ENCODE data around the gene CASK. TPM values are rescaled to one million over a fixed set of nuclear protein-coding genes. Genes with fewer than 3 reads are reported as not detected.

CASK gene
- total and polyA plus RNA-seq, 2 of the 13 experiments (the other 11 are each of a cell fraction or from before 2014, with no cell fraction given): 14.5 to 16.0 TPM

- Histone ChIP-seq H3K4me1 (ENCODE audit: insufficient read depth, low read length) (peaks cover 1% of the 10 kb centered on the region; the same call in 1 of the 2 replicates), H3K27me3 (ENCODE audit: control insufficient read depth in 1 of 2, insufficient read depth in 2 of 2, low read length in 2 of 2) (no peaks in the 10 kb centered on the region), H3K4me2 (ENCODE audit: low read depth, low read length) (no peak overlapping the region), H2AFZ (ENCODE audit: low read length) (no peak overlapping the region), H3K9me3 (ENCODE audit: low read length) (no peaks in the 10 kb centered on the region), H3K36me3 (replicated peaks in 1 of 2; ENCODE audit: control insufficient read depth in 1 of 2, insufficient read depth in 2 of 2, low read length in 2 of 2) (no peaks in the 10 kb centered on the region), H3K27ac (ENCODE audit: extremely low read length, insufficient read depth, low read length) (no peak overlapping the region), H4K20me1 (ENCODE audit: insufficient read depth, low read length) (no peaks in the 10 kb centered on the region), H3K9ac (ENCODE audit: insufficient read depth, low read depth, low read length) (no peak overlapping the region), H3K4me3 (replicated peaks in 1 of 3; ENCODE audit: insufficient read depth in 1 of 3, low read depth in 2 of 3, low read length in 3 of 3) (no peak overlapping the region), H3K79me2 (ENCODE audit: insufficient read depth, low read length) (no peaks in the 10 kb centered on the region)
- no peak for ATAC-seq
- TF ChIP-seq TRIM24 (CRISPR knock-in tag; IDR thresholded peaks at IDR 0.05): no peak
- TF ChIP-seq ATF5 (CRISPR knock-in tag; IDR thresholded peaks at IDR 0.05; ENCODE audit: low read depth): no peak
- TF ChIP-seq ZNF329 (CRISPR knock-in tag; IDR thresholded peaks at IDR 0.05; ENCODE audit: low read depth): no peak
- no peak for TF ChIP-seq ATF6 (CRISPR knock-in tag; conservative IDR thresholded peaks at IDR 0.05)
- no peak for TF ChIP-seq HOMEZ (CRISPR knock-in tag; IDR thresholded peaks at IDR 0.05; ENCODE audit: low read depth)
- no peak for TF ChIP-seq MXD4 (CRISPR knock-in tag; IDR thresholded peaks at IDR 0.05)
- TF ChIP-seq GLMP (CRISPR knock-in tag; IDR thresholded peaks at IDR 0.05; ENCODE audit: borderline replicate concordance): no peak
- TF ChIP-seq ZFP36 (IDR thresholded peaks at IDR 0.05; ENCODE audit: borderline replicate concordance, low read depth, low read length, partially characterized antibody): no peak
- in situ Hi-C loops (cut with HindIII; ENCODE audit: extremely low pct_ligation_motif_present, low pct_unique_long_range_greater_than_20kb): no loop called here
- CTCF ChIA-PET (ENCODE audit: low intra/inter-chr PET ratio, low total read pairs): no interaction called here
- 53% methylated on average over 5 of the region's 5 CpGs for WGBS (ENCODE audit: low lambda C conversion rate)
- intact Hi-C loops (cut with micrococcal nuclease; ENCODE audit: unreplicated experiment): no loop called here
- FAIRE-seq: no peak
- DNase-seq (ENCODE audit: low spot score): no peak
- POLR2A ChIA-PET: no interaction called here
- BruUV-seq (replicated peaks): no TSS peak
Observed at GRCh38 chrX:41932885-41933284, 9.5 kb upstream of the CASK start.

Measured in HepG2 (cell line).